Measurements from ENCODE around the gene EIF3D.

EIF3D gene

DNA sequence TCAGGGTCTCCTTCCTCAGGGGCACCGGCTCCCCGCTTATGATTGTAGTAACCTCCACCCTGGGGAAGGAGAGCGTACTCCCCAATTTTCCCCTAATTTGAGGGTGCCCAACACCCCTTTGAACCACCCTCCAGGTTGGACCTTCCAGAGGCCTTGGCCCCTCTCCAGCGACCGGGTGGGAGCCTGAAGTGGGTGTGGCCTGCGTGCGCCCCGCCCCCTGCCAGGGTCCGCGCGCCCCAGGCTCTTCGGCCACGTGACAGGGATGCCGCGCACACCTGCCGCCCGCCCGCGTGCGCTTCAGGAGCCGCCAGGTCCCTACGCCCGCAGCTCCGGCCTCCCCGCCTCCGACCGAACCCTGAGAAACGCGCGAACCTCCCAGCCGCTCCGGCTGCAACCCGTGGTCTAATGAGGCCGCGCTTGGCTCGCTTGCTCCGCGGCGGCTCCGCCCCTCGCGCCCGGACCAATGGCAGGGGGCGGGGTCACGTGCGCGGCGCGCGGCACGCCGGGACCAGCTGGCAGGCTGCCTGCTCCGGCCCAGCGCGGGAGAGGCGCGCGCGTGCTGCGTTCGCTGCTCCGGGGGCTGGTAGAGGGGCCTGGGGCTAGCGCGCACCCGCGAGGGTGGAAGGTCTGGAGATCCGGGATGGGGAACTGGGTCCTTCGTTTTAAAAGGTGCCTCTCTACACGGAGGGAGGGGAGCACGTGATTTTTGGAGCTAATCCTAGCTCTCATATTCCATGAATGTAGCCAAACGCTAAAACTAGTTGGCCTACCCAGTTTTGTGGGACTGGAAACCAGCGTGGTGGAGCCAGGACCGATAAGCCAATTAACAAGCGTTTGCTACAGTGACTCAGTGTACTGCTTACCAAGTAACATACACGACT lies 22.1 kb downstream of the EIF3D start, which contains the start of gene FOXRED2:
Gene FOXRED2, minus strand, starts transcription at position 404 of the 881 bp plus-strand sequence. CDS start 618 bp downstream, outside the sequence.
- peak; percentile 78 to 86 for DNase-seq

DNA sequence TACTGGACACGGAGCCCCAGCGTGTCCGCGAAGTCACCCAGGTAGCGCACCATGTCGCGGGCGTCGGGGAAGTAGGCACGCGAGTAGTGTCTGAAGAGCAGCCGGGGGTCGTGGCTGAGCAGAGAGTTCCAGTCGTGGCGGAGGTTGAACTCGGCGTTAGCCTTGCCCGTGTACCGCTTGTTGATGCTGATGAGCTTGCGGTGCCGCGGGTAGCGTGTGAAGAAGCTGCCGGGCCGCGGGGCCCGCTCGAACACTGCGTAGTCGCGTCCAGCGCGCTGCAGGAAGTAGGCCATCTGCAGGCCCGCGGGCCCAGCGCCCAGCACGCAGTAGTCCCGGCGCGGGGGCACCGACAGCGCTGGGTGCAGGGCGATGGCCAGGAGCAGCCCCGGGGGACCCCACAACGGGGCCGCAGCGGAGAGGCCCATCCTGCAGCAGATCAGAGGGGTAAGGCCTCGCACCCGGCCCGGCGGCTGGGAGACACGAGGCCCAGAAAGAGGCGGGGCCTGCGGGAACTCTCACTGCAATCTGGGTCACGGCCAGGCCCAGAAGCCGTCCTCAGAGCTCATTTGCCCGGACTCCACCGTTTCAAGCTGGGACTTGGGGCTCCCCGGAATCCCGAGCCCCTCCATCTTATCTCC lies 22.8 kb downstream of the EIF3D start:
- DNase-seq, result no peak

DNA sequence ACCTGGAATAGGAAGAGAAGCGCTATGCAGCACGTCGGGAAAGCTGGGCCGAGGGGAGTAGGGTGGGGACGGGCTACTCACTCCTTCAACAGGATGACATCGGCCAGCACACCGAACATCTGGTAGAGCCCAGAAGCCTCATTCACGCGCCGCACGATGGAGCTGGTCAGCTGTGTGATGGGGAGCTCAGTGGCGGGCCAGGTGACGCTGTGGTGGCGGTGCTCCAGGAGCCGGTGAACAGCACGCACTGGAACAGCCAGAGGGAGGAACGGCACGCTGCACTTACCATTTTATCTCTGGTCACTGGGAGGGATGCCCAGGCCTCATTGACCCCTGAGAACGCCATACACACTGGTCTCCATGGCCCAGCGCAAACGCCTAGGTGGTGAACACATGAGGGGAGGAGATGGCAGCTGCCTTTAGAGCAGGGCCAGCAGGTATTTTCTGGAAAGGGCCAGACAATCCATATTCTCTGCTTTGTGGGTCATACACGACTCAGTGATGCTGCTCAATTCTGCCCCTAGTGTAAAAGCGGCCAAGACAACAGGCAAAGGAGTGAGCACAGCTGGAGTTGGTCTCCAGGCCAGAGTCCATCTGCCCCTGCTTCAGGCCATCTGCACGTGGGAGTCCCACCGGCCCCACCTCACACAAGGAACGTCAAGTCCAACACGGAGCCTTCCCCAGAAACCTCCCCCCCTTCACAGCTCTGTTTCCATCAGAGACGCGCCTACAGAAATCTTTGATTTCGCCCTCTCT lies 30.9 kb downstream of the EIF3D start:
- no peak for DNase-seq

- no peak for DNase-seq
These were observed 35.3 kb downstream of the EIF3D start for GRCh38 chr22:36493690-36494110.

DNA sequence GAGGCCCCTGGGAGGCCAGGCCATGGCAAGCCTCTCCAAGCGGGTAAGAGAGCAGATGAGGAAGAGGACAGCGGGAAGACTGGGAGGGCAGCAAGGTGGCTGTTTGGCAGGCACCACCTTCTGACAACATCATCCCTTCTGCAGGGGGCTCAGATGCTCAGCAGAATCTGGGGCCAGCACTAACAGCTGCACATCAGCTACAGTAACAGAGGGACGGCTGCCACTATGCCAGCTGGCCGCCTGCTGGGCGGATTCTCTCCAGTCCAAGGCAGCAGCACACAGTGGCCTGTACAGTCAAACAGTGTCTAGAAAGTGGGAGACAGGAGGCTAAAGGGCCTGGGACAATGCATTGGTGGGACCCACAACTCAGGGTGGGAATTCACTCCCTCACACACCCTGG lies 36.9 kb downstream of the EIF3D start:
- no peak for DNase-seq

- no peak for DNase-seq
These were observed 37.8 kb downstream of the EIF3D start for GRCh38 chr22:36491155-36491554.

- DNase-seq, result peak; percentile 31 to 43
These were observed 42.2 kb downstream of the EIF3D start for GRCh38 chr22:36486619-36487384.

DNA sequence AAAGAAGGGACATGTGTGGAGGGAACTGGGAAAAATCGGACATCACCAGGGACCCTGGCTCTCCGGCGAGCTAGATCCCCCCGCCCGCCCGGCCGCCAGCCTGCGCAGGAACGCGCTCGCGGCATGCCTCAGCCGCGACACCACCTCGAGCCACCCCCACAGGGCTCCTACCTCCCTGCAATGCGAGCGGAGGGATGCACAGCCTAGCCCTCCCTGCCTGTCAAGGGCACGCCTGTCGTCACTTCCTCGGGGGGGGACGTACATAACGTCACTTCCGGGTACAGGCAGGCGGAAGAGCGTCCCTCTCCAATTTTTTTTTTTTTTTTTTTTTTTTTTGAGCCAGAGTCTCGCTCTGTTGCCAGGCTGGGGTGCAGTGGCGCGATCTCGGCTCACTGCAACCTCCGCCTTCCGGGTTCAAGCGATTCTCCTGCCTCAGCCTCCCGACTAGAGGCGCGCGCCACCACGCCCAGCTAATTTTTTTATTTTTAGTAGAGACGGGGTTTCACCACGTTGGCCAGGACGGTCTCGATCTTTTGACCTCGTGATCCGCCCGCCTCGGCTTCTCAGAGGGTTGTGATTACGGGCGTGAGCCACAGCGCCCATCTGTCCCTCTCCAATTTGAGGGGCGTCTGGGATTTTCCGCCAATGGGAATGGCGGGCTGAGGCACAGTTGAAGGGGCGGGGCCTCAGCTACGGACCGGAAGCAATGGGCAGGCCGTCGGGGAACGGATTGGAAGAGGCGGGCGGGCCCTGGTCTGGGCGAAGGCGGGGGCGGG lies 47.4 kb downstream of the EIF3D start, which contains the start of gene TXN2:
Gene TXN2, minus strand, starts transcription at position 248 of the 776 bp plus-strand sequence. CDS start 803 bp downstream, outside the sequence.
- DNase-seq, result peak; percentile 92 to 94

DNA sequence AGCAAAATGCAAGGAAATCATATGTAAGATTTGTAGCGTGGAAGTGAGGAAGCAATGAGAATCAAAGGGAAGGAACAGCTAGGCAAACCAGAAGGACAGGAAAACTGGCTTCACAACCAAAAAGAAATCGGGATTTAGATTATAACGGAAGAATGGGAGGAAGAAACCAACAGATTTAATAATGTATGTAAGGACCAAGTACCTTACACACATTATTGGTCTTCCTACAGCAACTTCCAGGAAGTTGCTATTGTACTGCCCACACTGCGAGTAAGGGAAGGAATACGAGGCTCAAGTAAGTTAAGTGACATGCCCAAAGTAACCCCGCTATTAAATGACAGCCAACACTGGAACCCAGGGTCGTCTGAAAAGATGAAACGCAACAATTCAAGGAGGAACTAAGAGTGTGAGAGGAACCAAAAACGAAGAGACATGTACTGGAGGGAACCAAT lies 48.0 kb downstream of the EIF3D start:
- no peak for DNase-seq

GRCh38 chr22:36478966-36479365 lies 50.0 kb downstream of the EIF3D start:
- no peak for DNase-seq

- DNase-seq, result no peak
These were observed 53.6 kb downstream of the EIF3D start for GRCh38 chr22:36475341-36475740.

- no peak for DNase-seq
These were observed 56.3 kb downstream of the EIF3D start for GRCh38 chr22:36472689-36473088.

- no peak for DNase-seq
These were observed 57.6 kb downstream of the EIF3D start for GRCh38 chr22:36471341-36471821.

- DNase-seq, result no peak
These were observed 58.0 kb downstream of the EIF3D start for GRCh38 chr22:36470994-36471331.

- DNase-seq, result peak; percentile 67 to 74
These were observed 58.6 kb downstream of the EIF3D start for GRCh38 chr22:36470162-36470993.

DNA sequence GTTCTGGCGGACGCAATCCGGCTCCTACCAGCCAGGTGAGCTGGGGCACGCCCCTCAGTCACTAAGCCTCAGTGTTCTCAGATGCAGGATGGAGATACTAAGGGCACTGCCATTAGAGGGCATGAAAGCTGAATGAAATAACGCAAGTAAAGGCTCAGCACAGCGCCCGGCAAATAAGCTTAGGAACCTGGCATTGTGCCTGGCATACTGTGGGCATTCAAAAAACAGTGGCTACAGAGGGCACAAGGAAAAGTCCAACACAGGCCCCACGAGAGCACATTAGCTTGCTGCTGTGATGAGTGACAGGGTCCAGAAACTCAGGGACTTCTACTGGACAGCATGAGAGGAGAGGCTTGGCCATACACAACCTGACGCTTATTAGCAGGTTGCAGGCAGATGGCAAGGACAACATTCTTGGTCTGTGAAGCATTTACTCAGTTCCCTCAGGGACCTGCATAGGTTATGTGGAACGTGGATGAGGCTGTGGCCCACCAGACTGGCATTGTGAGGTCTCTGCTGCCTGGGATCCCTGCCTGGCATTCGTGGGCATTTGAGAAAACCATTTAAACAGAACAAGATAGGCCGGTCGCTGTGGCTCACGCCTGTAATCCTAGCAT lies 59.8 kb downstream of the EIF3D start:
- no peak for DNase-seq

DNA sequence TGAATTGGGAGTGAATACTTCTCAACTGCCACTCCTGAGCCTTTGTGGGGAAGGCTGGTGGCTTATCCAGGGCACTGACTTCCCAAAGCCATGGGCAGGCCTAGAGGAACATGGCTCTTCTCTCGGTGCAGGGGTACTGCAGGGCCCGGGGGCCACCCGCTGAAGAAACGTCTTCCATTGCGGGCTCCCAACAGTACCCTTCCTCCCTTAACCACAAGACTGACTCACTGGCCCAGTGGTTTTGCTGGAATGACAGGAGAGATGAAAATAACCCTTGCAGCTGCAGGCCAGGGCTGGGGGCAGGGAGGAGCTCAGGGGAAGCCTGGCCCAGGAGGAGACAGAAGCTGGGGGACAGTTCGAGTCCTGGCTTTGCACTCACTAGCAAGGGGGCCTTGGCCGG lies 61.0 kb downstream of the EIF3D start:
- DNase-seq, result no peak

DNA sequence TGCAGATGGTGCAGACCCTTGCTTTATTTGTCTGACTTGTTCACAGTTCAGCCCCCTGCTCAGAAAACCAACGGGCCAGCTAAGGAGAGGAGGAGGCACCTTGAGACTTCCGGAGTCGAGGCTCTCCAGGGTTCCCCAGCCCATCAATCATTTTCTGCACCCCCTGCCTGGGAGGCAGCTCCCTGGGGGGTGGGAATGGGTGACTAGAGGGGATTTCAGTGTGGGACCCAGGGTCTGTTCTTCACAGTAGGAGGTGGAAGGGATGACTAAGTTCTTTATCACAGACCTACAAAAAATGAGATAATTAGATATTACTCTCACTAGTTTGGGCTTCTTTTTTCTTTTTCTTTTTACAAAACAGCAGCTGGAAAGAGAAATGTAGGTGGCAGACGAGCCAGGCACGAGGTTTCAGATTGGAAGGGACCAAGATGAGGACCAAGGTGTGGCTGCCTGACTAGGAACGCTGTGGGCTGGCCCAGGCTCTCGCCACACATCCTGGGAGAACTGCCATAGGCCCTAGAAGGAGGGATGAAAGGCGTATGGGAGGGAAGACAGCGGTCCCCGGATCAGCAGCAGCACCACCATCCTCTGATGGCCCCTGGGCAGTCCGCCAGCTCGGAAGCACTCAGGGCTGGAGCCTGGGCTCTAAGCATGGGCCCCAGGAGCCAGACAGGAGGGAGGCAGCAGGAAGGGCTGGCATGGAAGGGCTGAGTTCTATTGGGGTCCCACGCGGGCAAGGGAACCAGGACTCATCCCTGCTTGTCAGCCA lies 61.7 kb downstream of the EIF3D start:
- peak; percentile 47 to 61 for DNase-seq

DNA sequence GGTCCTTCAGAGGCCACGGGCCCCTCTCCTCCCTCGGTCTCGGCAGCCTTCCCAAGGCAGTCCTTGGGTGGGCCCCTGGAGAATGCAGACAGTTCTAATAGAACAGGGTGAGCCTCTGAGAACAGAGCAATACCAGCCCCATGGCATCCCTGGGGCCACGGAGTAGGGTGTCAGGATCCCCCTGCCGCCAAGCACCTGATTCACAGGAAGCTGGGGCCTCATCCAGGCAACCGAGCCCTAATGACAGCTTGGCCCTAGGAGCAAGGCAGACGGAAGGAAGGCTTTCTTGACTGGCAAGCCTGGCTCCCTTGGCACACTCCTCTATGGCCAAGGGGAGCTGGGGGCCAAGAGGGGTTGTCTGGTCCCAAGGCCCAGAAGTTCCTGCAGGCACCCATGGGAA lies 62.7 kb downstream of the EIF3D start:
- no peak for DNase-seq

Data from SHP77 (cell line).